ACC112 (cell line): ENCODE measurements around the gene EIF2B5.
"Not testable (repeated sequence)": the region's sequence is repeated elsewhere in the genome, so short reads cannot be mapped to it uniquely, and the experiment has no call there.

Source experiments
- H2AFZ ChIP-seq: fragments of 200-600 bp; sonication (generic); one replicate; pipeline ENCODE4 v1.6.0; 2017; ENCODE audit warnings: antibody characterized with exemption, low read length; ENCODE audit not compliant: unreplicated experiment
- H3K27ac ChIP-seq: fragments of 200-600 bp; sonication (generic); 2 replicates; pipeline ENCODE4 v1.5.1; 2014; ENCODE audit warnings: low read depth, mild to moderate bottlenecking, antibody characterized with exemption, low read length, moderate library complexity
- H3K27me3 ChIP-seq: fragments of 200-600 bp; sonication (generic); 2 replicates; pipeline ENCODE4 v1.6.1; 2014; ENCODE audit warnings: mild to moderate bottlenecking, antibody characterized with exemption, low read length, moderate library complexity, mixed read lengths; ENCODE audit not compliant: insufficient read depth
- H3K36me3 ChIP-seq: fragments of 200-600 bp; sonication (generic); 2 replicates; pipeline ENCODE4 v1.6.1; 2016; ENCODE audit warnings: mild to moderate bottlenecking, antibody characterized with exemption, low read length, moderate library complexity, mixed read lengths; ENCODE audit not compliant: insufficient read depth
- H3K4me1 ChIP-seq: fragments of 200-600 bp; sonication (generic); one replicate; pipeline ENCODE4 v1.6.1; 2016; ENCODE audit warnings: low read length, mixed read lengths; ENCODE audit not compliant: insufficient read depth, unreplicated experiment, control insufficient read depth
- H3K4me3 ChIP-seq: fragments of 200-600 bp; sonication (generic); 2 replicates; pipeline ENCODE4 v1.5.1; 2014; ENCODE audit warnings: mild to moderate bottlenecking, low read depth, low read length
- H3K79me2 ChIP-seq: fragments of 200-600 bp; sonication (generic); one replicate; pipeline ENCODE4 v1.6.0; 2016; ENCODE audit warnings: low read length; ENCODE audit not compliant: control insufficient read depth, unreplicated experiment, insufficient read depth

The EIF2B5 gene

DNA sequence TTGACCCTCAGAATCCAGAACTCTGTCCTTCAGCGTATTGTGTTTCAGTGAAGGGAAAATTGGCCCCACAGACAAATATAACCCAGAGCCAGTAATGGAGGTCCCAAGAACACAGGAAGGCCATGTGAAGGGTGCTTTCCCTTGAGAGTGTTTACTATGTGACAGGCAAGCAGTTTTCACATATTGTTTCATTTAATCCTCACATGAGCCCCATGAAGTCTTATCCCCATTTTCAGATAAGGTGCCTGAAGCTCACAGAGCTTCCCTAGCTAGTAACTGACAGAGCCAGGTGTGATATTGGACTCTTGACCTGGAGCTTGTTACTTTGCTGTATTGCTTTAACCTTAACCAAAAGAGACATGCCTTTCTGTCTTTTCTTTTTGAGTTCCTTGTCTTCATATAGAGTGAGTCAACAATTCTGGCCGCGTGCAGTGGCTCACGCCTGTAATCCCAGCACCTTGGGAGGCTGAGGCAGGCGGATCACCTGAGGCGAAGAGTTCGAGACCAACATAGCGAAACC, 10.7 kb downstream of the EIF2B5 start:
- H3K36me3 ChIP-seq = peaks cover 16% of the 10 kb centered on the region; the same call in 1 of the 2 replicates
- H2AFZ ChIP-seq = no peak overlapping the region
- no peaks in the 10 kb centered on the region for H3K27me3 ChIP-seq
- H3K4me1 ChIP-seq = no peaks in the 10 kb centered on the region
- no peak overlapping the region for H3K4me3 ChIP-seq
- no peaks in the 10 kb centered on the region for H3K79me2 ChIP-seq
- no peak overlapping the region for H3K27ac ChIP-seq

GRCh38 chr3:184148076-184148475, 12.9 kb downstream of the EIF2B5 start:
- Histone ChIP-seq H3K4me3 (no peak overlapping the region), H3K79me2 (peaks cover 4% of the 10 kb centered on the region), H3K27me3 (no peaks in the 10 kb centered on the region), H3K27ac (no peak overlapping the region), H3K36me3 (peaks cover 12% of the 10 kb centered on the region; the same call in 1 of the 2 replicates), H2AFZ (no peak overlapping the region), H3K4me1 (no peaks in the 10 kb centered on the region)

DNA sequence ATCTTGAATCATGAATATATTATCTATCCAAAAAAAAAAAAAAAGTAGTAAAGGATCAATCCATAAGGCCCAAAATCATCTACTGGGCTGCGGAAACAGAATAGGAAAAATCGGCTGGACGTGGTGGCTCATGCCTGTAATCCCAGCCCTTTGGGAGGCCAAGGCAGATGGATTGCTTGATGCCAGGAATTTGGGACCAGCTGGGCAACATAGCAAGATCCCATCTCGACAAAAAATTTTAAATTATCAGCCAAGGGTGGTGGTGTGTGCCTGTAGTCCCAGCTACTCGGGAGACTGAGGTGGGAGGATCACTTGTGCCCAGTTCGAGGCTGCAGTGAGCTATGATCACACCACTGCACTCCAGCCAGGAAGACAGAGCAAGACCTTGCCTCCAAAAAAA, 14.0 kb downstream of the EIF2B5 start:
- Histone ChIP-seq H3K79me2 (peaks cover 4% of the 10 kb centered on the region), H3K4me3 (no peak overlapping the region)

GRCh38 chr3:184149770-184150169, 14.6 kb downstream of the EIF2B5 start:
- H3K27me3 ChIP-seq, H3K79me2 ChIP-seq, H3K4me1 ChIP-seq, H2AFZ ChIP-seq, H3K27ac ChIP-seq, H3K4me3 ChIP-seq, H3K36me3 ChIP-seq: not testable (repeated sequence)

More for the DNA sequence above, 14.0 kb downstream of the EIF2B5 start:
- Histone ChIP-seq H3K4me1 (no peaks in the 10 kb centered on the region), H3K36me3 (peaks cover 4% of the 10 kb centered on the region; the same call in 1 of the 2 replicates), H3K27ac (no peak overlapping the region), H3K27me3 (no peaks in the 10 kb centered on the region), H2AFZ (no peak overlapping the region)

DNA sequence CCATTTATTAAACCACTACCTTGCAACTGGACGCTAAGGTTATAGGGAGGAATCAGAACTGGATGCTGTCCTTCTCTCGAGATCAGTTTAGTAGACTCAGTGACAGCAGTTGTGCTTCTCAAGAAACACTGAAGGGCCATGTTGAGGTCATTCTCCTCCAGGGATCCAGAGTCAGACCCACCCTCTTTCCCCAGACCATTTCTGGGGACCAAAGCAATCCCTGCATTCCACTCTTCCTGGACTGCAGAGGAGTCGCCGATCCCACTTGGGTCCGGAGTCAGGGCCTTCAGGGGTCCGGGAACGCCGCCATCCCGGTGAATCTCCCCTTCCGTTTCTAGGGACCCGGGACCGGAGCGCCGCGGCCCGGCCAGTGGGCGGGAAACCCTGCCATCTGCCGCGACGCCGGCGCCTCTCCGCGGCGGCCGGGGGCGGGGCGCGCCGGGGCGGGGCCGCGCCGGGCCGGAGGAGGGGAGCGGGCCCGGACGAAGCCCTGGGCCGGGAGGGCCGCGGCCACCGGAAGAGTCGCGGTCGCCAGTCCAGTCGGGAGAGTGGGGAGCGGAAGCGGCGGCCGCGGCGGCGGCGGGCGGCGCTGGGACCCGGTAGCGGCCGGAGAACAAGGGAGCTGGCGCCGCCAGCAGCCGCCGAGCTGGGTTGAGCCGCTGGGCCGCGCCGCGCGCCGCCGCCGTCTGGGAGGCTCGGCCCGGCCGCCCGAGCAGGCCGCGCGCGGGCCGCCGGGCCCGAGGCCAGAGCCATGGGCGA, 19.9 kb downstream of the EIF2B5 start, which contains the start of gene DVL3:
TSS of gene DVL3 (plus strand) at position 493 of the 759 bp plus-strand sequence. CDS start at position 752, 259 bp downstream.
- H3K79me2 ChIP-seq = peaks cover 46% of the 10 kb centered on the region
- peak within 1 kb of the TSS; percentile 97 for H3K4me3 ChIP-seq
- H3K4me1 ChIP-seq = peaks cover 11% of the 10 kb centered on the region
- peak within 1 kb of the TSS; percentile 39 for H2AFZ ChIP-seq
- no peaks in the 10 kb centered on the region for H3K36me3 ChIP-seq
- H3K27ac ChIP-seq = peak within 1 kb of the TSS; percentile 68
- H3K27me3 ChIP-seq = no peaks in the 10 kb centered on the region

DNA sequence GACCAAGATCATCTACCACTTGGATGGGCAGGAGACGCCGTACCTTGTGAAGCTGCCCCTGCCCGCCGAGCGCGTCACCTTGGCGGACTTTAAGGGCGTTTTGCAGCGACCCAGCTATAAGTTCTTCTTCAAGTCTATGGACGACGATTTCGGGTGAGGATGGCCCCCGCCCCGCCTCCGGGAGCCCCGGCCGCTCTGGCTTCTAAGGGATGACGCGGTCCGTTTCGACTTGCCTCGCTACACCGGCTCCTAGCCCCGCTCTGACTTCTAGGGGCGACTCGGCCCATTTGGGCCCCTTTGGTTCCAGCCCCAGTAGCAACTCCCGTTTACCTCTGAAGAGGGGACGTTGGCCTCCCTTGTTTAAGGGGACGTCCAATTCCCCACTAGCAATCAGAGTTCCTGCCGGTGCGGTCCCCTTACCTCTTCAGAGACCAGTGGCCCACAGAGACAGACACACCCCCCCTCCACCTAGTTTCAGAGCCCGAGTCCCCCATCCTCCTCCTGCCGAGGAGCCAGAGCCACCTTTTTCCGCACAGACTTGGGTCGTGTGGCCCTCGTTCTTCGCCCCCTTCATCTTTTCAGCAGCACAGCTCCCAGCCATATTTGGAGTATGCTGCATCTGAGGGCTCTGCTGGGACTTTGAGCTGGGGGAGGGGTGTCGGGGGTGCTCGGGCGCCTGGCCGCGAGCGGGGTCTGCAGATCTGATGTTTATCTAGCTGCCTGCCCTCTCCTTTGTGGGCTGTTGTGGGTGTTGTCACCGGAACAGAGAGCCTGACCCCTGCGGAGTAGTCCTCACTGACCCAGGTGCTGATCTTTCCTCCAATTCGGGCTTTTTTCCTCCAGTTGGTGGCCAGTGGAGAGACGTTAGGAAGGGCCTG, 20.7 kb downstream of the EIF2B5 start:
- Histone ChIP-seq H2AFZ (peak overlapping the region; percentile 39), H3K27me3 (no peaks in the 10 kb centered on the region), H3K4me3 (peak overlapping the region; percentile 97), H3K4me1 (peaks cover 19% of the 10 kb centered on the region), H3K79me2 (peaks cover 54% of the 10 kb centered on the region), H3K27ac (peak overlapping the region; percentile 68), H3K36me3 (no peaks in the 10 kb centered on the region)

DNA sequence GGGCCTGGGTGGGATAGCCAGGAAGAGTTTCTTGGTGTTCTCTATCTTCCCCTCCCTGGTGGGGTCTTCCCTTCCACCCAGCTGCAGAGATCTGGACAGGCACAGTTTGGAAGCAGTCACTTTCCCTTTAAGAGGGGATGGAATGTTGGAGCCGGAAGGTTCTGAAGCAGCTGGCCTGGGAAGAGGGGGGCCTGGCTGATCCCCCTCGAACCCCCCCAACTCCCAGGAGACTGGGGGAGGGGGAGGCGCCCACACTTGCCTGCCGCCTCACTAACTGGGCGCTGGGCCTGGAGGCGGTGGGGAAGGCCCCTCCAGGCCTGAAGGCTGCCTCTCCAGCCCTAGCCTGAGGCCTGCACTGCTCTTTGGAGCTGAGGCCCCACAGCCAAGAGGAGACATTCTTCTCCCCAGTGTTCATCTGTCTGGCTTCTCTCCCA, 21.4 kb downstream of the EIF2B5 start:
- no peaks in the 10 kb centered on the region for H3K27me3 ChIP-seq
- H3K36me3 ChIP-seq = no peaks in the 10 kb centered on the region
- no peak overlapping the region for H2AFZ ChIP-seq
- H3K4me1 ChIP-seq = peaks cover 23% of the 10 kb centered on the region
- H3K27ac ChIP-seq = peak overlapping the region; percentile 68
- peak overlapping the region; percentile 97 for H3K4me3 ChIP-seq
- peaks cover 60% of the 10 kb centered on the region for H3K79me2 ChIP-seq

- no peaks in the 10 kb centered on the region for H3K36me3 ChIP-seq
- no peaks in the 10 kb centered on the region for H3K27me3 ChIP-seq
- H3K4me3 ChIP-seq = peak overlapping the region; percentile 97
- peaks cover 23% of the 10 kb centered on the region for H3K4me1 ChIP-seq
- peak overlapping the region; percentile 68; the same call in 1 of the 2 replicates for H3K27ac ChIP-seq
- no peak overlapping the region for H2AFZ ChIP-seq
- H3K79me2 ChIP-seq = peaks cover 64% of the 10 kb centered on the region
These were observed 22.0 kb downstream of the EIF2B5 start for GRCh38 chr3:184157206-184157605.

- H3K4me3 ChIP-seq = peak overlapping the region; percentile 97
- 0 out of 2 replicates have a peak, but pooled peaks cover 2% of the 10 kb centered on the region for H3K36me3 ChIP-seq
- H3K79me2 ChIP-seq = peaks cover 72% of the 10 kb centered on the region
- no peak overlapping the region for H3K27ac ChIP-seq
- peaks cover 23% of the 10 kb centered on the region for H3K4me1 ChIP-seq
- no peaks in the 10 kb centered on the region for H3K27me3 ChIP-seq
- no peak overlapping the region for H2AFZ ChIP-seq
These were observed 23.2 kb downstream of the EIF2B5 start for GRCh38 chr3:184158404-184158803.

DNA sequence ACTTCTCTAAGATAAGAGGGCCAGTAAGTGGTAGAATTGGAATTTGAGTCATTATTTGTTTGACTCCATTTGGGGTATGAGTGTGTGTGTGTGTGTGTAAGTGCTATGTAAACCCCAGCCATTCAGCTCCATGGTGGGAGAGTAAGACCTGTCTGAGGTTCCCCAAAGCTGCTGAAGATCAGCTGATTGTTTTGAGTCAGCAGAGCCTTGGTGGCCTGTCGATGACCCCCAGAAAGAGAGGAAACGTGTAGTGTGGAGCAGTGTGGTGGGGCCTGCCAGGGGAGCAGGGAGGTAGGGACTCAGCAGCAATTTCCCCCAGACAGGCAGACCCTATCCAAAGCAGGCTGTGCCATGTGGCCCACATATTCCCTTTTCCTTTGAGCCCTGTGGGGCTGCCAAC, 25.3 kb downstream of the EIF2B5 start:
- peaks cover 23% of the 10 kb centered on the region for H3K4me1 ChIP-seq
- H3K79me2 ChIP-seq = peaks cover 84% of the 10 kb centered on the region
- H2AFZ ChIP-seq = no peak overlapping the region
- peaks cover 12% of the 10 kb centered on the region for H3K36me3 ChIP-seq
- H3K27me3 ChIP-seq = no peaks in the 10 kb centered on the region
- H3K27ac ChIP-seq = peak overlapping the region; percentile 74
- H3K4me3 ChIP-seq = peak overlapping the region; percentile 50; the same call in 1 of the 2 replicates
